H1 (cell line): ENCODE measurements around the gene KRTAP12-2. TPM values are rescaled to one million over a fixed set of nuclear protein-coding genes. Genes with fewer than 3 reads are reported as not detected.

Experiments used
- polyA plus RNA-seq, 7 experiments: library from polyadenylated mRNA; depleted of rRNA in 3 of 7; stranded (reverse) in 5 of 7; unstranded in 2 of 7; fragments of >200 nt in 5 of 7; fragments of 200-250 nt in 2 of 7; gene quantifications; 1 replicate in 5 of 7; 2 replicates in 1 of 7; 4 replicates in 1 of 7; pipeline versions ENCODE4 v1.2.1 to v1.2.3, GENCODE V29; 2011 to 2013; ENCODE audit warnings: missing spikeins in 2 of 7, mixed read lengths in 2 of 7
- small RNA-seq: library from polyadenylated mRNA; stranded (forward); fragments of <200 nt; extraction: miRNeasy Mini kit (QIAGEN cat#:217004); gene quantifications from one replicate; pipeline ENCODE3, GENCODE V24; 2013; ENCODE audit not compliant: insufficient read depth
- total RNA-seq: library from RNA; stranded (reverse); fragmentation: NEBNext Ultra II Directional; extraction: Animal tissue kit (Norgen Biotek cat#: 25700); gene quantifications from 2 replicates; pipeline ENCODE4 v1.2.1, GENCODE V29; 2021

Gene KRTAP12-2
- total and polyA plus RNA-seq, 2 of the 8 experiments (the other 6 are each of a cell fraction or from before 2014, with no cell fraction given), result 0.50 TPM; not detected in 1

Small RNA genes lying within 50 kb of the gene (small RNA-seq; reads per million reads assigned to genes)
- not detected for gene KRTAP12-6P

Other genes with a start within 250 kb of the KRTAP12-2 start
- 5.4 and 5.9 TPM in 2 replicates for gene LRRC3, start 211.4 kb downstream of the KRTAP12-2 start, total RNA-seq
- 3.1 and 4.7 TPM in 2 replicates for gene LRRC3, start 211.4 kb downstream of the KRTAP12-2 start, polyA plus RNA-seq (2011; rRNA removed)
- not detected in 2 replicates for gene KRTAP10-1, start 126.7 kb downstream of the KRTAP12-2 start, total RNA-seq
- 0.08 TPM in 1 of 2 replicates, not detected in the other for gene KRTAP10-1, start 126.7 kb downstream of the KRTAP12-2 start, polyA plus RNA-seq (2011; rRNA removed)
- not detected in 2 replicates for gene KRTAP10-2, start 115.4 kb downstream of the KRTAP12-2 start, total RNA-seq
- 0.06 and 0.11 TPM in 2 replicates for gene KRTAP10-2, start 115.4 kb downstream of the KRTAP12-2 start, polyA plus RNA-seq (2011; rRNA removed)
- gene KRTAP10-3, start 108.1 kb downstream of the KRTAP12-2 start, total RNA-seq, result not detected in 2 replicates
- 0.16 TPM in 1 of 2 replicates, not detected in the other for gene KRTAP10-3, start 108.1 kb downstream of the KRTAP12-2 start, polyA plus RNA-seq (2011; rRNA removed)
- gene KRTAP10-4, start 93.2 kb downstream of the KRTAP12-2 start, total RNA-seq, result not detected in 2 replicates
- not detected in 2 replicates for gene KRTAP10-4, start 93.2 kb downstream of the KRTAP12-2 start, polyA plus RNA-seq (2011; rRNA removed)
- not detected in 2 replicates for gene KRTAP10-5, start 86.3 kb downstream of the KRTAP12-2 start, total RNA-seq
- 0.08 and 0.09 TPM in 2 replicates for gene KRTAP10-5, start 86.3 kb downstream of the KRTAP12-2 start, polyA plus RNA-seq (2011; rRNA removed)
- gene KRTAP10-6, start 74.4 kb downstream of the KRTAP12-2 start, total RNA-seq, result not detected in 2 replicates
- gene KRTAP10-6, start 74.4 kb downstream of the KRTAP12-2 start, polyA plus RNA-seq (2011; rRNA removed), result 0.12 and 0.33 TPM in 2 replicates
- gene KRTAP10-7, start 66.3 kb downstream of the KRTAP12-2 start, total RNA-seq, result not detected in 2 replicates
- gene KRTAP10-7, start 66.3 kb downstream of the KRTAP12-2 start, polyA plus RNA-seq (2011; rRNA removed), result not detected in 2 replicates
- not detected in 2 replicates for gene KRTAP10-8, start 54.8 kb downstream of the KRTAP12-2 start, total RNA-seq
- gene KRTAP10-8, start 54.8 kb downstream of the KRTAP12-2 start, polyA plus RNA-seq (2011; rRNA removed), result not detected in 2 replicates
- gene KRTAP10-9, start 39.8 kb downstream of the KRTAP12-2 start, total RNA-seq, result not detected in 2 replicates
- gene KRTAP10-9, start 39.8 kb downstream of the KRTAP12-2 start, polyA plus RNA-seq (2011; rRNA removed), result not detected in 2 replicates
- not detected in 2 replicates for gene KRTAP10-10, start 29.6 kb downstream of the KRTAP12-2 start, total RNA-seq
- not detected in 2 replicates for gene KRTAP10-10, start 29.6 kb downstream of the KRTAP12-2 start, polyA plus RNA-seq (2011; rRNA removed)
- not detected in 2 replicates for gene KRTAP10-11, start 20.5 kb downstream of the KRTAP12-2 start, total RNA-seq
- gene KRTAP10-11, start 20.5 kb downstream of the KRTAP12-2 start, polyA plus RNA-seq (2011; rRNA removed), result not detected in 2 replicates
- gene KRTAP12-4, start 12.3 kb downstream of the KRTAP12-2 start, total RNA-seq, result not detected in 2 replicates
- gene KRTAP12-4, start 12.3 kb downstream of the KRTAP12-2 start, polyA plus RNA-seq (2011; rRNA removed), result 0.75 TPM in 1 of 2 replicates, not detected in the other
- gene KRTAP12-3, start 9.0 kb downstream of the KRTAP12-2 start, total RNA-seq, result not detected in 2 replicates
- not detected in 2 replicates for gene KRTAP12-3, start 9.0 kb downstream of the KRTAP12-2 start, polyA plus RNA-seq (2011; rRNA removed)
- gene KRTAP12-1, start 15.2 kb upstream of the KRTAP12-2 start, total RNA-seq, result 0.73 TPM in 1 of 2 replicates, not detected in the other
- gene KRTAP12-1, start 15.2 kb upstream of the KRTAP12-2 start, polyA plus RNA-seq (2011; rRNA removed), result 0.17 and 0.50 TPM in 2 replicates
- not detected in 2 replicates for gene KRTAP10-12, start 30.2 kb upstream of the KRTAP12-2 start, total RNA-seq
- gene KRTAP10-12, start 30.2 kb upstream of the KRTAP12-2 start, polyA plus RNA-seq (2011; rRNA removed), result not detected in 2 replicates
- gene TSPEAR, start 44.6 kb upstream of the KRTAP12-2 start, total RNA-seq, result 0.58 and 1.1 TPM in 2 replicates
- gene TSPEAR, start 44.6 kb upstream of the KRTAP12-2 start, polyA plus RNA-seq (2011; rRNA removed), result 0.89 and 1.5 TPM in 2 replicates
- 93.0 and 101 TPM in 2 replicates for gene UBE2G2, start 134.9 kb upstream of the KRTAP12-2 start, total RNA-seq
- gene UBE2G2, start 134.9 kb upstream of the KRTAP12-2 start, polyA plus RNA-seq (2011; rRNA removed), result 96.3 and 145 TPM in 2 replicates
- 95.0 and 96.8 TPM in 2 replicates for gene SUMO3, start 151.1 kb upstream of the KRTAP12-2 start, total RNA-seq
- 97.8 and 101 TPM in 2 replicates for gene SUMO3, start 151.1 kb upstream of the KRTAP12-2 start, polyA plus RNA-seq (2011; rRNA removed)
- 124 and 130 TPM in 2 replicates for gene PTTG1IP, start 206.8 kb upstream of the KRTAP12-2 start, total RNA-seq
- gene PTTG1IP, start 206.8 kb upstream of the KRTAP12-2 start, polyA plus RNA-seq (2011; rRNA removed), result 88.9 and 90.8 TPM in 2 replicates